DMS79 (cell line): ENCODE data around the gene CASD1.
A peak's percentile ranks its signal among the peaks of the same experiment; 100 is the strongest.

ENCODE experiments used
- DNase-seq: peaks from one replicate; lab custom pipeline; 2025; lab: John Stamatoyannopoulos, UW

Gene CASD1

GRCh38 chr7:94509264-94509886, at the start of gene CASD1:
TSS of gene CASD1 (plus strand) at chr7:94509809. CDS start at chr7:94510085, 276 bp downstream.
- peak; percentile 30 for DNase-seq

DNA sequence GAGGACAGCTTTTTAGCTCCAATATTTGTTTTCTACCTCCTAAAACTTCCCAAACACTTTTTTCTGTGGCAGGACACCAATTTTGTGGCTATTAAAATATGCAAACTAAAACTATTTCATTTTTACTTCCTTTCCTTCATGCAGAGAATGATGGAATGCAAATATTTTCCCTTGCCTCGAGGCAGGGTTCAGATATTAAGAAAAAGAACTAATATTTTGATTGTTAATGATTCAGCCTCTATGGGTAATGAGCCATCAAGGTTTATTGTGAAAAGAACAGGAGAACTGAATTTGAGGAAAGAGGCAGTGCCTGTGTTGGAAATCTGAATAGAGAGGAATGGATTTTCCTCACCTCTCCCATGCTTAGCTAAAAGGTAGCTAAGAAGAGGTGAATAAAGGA, 43.1 kb upstream of the CASD1 start:
- DNase-seq = no peak

DNA sequence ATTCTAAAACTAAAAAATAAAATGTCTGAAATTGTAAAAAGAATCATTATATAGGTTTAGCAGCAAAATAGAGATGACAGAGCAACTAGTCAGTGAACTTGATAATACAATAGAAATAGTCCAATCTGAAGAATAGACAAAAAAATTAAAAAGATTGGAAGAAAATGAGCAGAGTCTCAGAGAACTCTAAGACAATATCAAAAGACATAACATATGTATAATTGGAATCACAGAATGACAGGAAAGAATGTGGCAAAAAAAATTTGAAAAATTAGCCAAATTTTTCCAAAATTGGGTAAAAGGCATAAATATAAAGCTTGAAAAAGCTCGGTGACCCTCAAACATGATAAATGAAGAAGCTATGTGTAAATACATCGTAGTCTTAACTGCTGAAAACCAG, 38.0 kb upstream of the CASD1 start:
- no peak for DNase-seq

DNA sequence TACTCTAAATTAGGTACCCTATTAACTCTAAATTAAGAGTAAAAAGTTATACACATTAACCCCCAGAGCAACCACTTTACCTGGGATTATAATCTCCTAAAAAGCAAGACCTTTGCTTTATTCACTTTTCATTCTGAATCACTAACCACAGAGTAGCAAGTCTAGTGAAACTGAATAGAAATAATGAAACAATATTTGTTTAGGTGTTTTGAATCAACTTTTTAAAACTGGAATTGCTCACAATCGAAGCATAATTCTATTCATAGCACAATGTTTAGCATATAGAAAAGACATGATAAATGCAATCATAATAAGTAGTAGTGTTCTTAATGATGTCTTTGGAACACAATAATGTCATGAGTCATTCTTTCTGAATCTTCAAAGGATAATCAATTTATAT, 37.0 kb upstream of the CASD1 start:
- no peak for DNase-seq

GRCh38 chr7:94476251-94476840, 33.3 kb upstream of the CASD1 start:
- DNase-seq = no peak

- no peak for DNase-seq
Observed at GRCh38 chr7:94477878-94478277, 31.7 kb upstream of the CASD1 start.

GRCh38 chr7:94478648-94479214, 30.9 kb upstream of the CASD1 start:
- no peak for DNase-seq

GRCh38 chr7:94481279-94481678, 28.3 kb upstream of the CASD1 start:
- no peak for DNase-seq

DNA sequence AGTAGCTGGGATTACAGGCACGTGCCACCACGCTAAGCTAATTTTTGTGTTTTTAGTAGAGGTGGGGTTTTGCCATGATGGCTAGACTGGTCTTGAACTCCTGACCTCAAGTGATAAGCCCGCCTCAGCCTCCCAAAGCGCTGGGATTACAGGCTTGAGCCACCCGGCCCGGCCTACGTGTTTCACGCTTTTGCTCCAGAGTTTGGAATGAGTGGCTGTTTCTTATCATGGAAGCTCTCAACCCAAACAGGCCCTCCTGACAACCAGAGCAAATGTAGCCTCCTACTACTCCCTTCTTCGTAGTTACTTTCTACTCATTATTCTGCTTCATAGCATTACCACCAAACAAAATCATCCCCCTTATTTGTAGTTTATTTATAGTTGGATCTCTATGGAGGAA, 26.8 kb upstream of the CASD1 start:
- no peak for DNase-seq

DNA sequence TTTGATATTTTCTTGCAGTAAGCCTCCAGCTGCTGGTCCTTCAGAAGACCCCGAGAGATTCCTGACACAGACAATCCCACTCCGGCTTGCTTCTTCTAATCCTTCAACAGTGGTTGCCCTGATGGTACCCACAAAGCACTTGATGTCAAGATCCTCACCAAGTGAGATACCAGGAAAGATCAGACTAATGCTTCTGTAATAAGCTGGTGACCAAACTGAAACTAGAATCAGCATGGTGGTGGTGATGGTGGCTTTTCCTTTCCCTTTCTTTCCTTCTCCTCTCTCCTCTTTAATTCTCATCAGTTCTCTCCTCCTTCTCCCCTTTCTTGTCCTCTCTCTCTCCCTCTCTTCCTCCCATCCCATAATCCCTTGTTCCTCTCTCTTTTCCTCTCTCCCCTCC, 25.8 kb upstream of the CASD1 start:
- no peak for DNase-seq

DNA sequence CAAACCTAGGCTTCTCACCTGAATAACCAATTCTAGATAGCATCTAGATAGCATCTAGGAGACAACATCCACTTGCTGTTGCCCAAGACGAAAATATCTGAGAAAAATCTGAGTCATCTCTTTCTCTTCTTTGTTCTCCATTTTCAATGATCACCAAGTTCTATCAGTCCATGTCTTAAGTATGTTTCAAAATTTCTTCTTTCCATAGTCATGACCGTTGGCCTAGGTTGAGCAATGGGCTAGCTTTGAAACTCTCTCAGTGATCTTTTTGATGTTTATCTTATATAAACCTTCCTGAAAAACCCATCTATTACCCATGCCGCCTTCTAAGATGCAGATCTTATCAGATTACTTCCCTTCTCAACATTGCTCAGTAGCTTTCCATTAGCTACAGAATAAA, 23.4 kb upstream of the CASD1 start:
- DNase-seq = no peak

DNA sequence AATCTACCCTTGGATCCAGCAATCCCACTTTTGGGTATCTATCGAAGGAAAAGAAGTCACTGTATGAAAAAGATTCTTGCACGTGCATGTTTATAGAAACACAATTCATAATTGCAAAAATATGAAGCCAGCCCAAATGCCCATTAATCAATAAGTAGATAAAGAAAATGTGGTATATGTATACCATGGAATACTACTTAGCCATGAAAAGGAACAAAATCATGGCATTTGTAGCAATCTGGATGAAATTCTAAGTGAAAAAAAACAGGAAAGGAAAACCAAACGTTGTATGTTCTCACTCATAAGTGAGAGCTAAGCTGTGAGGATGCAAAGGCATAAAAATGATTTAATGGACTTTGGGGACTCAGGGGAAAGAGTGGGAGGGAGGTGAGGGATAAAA, 18.2 kb upstream of the CASD1 start:
- no peak for DNase-seq

DNA sequence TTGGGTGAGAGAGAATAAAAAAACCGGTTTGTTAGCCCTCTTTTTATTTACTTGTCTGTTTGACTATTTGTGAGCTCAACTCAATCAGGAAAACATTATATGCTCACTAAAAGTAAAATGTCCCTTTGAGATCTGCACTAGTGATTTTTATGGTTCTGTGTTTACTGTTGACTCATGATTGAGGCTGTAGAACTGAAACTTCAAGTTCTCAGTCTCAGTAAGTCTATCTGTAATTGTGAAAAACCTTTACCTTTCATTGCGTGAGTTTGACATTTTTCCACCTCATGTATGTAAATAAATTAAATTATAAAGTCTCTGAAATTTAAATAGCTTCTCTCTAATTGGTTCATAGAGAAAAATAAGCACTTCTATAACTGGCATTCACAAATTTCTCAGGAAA, 17.0 kb upstream of the CASD1 start:
- no peak for DNase-seq

- no peak for DNase-seq
Observed at GRCh38 chr7:94497874-94498670, 11.5 kb upstream of the CASD1 start.

GRCh38 chr7:94498918-94499317, 10.7 kb upstream of the CASD1 start:
- no peak for DNase-seq

DNA sequence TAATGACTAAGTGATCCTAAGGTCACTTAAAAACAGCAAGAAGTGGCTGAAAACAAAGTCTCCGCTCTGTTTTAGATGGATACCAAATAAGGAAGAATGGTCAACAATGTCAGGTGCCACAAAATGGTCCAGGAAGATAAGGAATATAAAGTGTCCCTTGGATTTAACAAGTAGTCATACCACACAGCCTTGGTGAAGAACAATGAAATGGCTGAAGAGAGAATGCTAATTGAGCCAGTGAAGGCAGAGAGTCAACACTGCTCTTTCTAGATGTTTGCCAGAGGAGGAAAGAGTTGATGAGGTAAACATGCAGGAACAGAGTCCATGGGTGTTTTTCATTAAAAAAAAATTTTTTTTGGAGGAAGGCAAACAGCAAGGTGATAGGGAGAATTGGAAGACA, 2.1 kb upstream of the CASD1 start:
- no peak for DNase-seq

GRCh38 chr7:94507962-94508361, 1.6 kb upstream of the CASD1 start:
- no peak for DNase-seq

DNA sequence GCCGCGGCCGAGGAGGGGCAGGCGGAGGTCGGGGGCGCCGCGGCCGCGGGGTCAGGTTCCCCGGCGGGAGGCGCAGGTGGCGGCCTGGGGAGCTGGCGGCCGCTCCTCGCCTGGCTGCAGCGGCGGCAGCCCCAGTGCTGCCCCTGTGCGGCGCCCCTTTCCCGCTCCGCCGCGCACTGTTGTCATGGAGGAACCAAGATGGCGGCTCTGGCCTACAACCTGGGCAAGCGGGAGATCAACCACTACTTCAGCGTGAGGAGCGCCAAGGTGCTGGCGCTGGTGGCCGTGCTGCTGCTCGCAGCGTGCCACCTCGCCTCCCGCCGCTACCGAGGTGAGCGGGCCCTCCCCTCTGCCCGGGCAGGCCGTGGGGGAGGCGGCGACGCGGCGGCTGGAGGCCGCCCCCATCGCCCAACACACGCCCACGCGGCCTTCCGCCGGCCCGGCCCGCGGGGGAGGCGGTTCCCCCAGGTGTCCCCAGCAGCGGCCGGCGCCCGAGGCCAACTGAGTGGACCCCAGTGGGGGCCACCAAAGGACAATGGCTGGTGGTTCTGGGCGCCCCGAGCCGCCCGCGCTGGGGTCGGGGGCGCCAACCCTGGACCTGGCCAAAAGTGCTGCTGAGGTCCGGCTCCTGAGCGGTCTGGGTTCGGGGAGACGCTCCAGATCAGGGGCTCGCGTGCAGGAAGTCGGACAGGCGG, 425 bp downstream of the CASD1 start:
- DNase-seq = peak; percentile 62

GRCh38 chr7:94510582-94511496, 1.2 kb downstream of the CASD1 start:
- peak; percentile 39 for DNase-seq

- DNase-seq = peak; percentile 50
Observed at GRCh38 chr7:94511718-94512117, 2.1 kb downstream of the CASD1 start.
